ENCODE measurements around the gene WSCD2. TPM values are rescaled to one million over a fixed set of nuclear protein-coding genes. Genes with fewer than 3 reads are reported as not detected.

WSCD2 gene
- total and polyA plus RNA-seq, 2 of the 4 experiments (the other 2 are of a cell fraction) = not detected

GRCh38 chr12:108146035-108146893 is 17.2 kb downstream of the WSCD2 start:
- Histone ChIP-seq H3K9me3 (ENCODE audit: control insufficient read depth, insufficient read depth, low read length) (no peaks in the 10 kb centered on the region), H3K36me3 (ENCODE audit: control insufficient read depth, insufficient read depth, low read length) (no peaks in the 10 kb centered on the region), H3K18ac (ENCODE audit: low read depth, low read length) (no peak overlapping the region), H4K91ac (ENCODE audit: insufficient read depth, low read depth, low read length) (no peak overlapping the region), H3K27me3 (ENCODE audit: control insufficient read depth, insufficient read depth, low read length) (no peaks in the 10 kb centered on the region), H4K5ac (ENCODE audit: low read depth, low read length) (no peak overlapping the region), H3K4ac (ENCODE audit: low read depth, low read length) (no peak overlapping the region), H3K9ac (ENCODE audit: low read depth, low read length) (no peak overlapping the region), H4K20me1 (ENCODE audit: insufficient read depth, low read length) (no peaks in the 10 kb centered on the region), H3K4me2 (ENCODE audit: low read depth, low read length) (no peak overlapping the region), H2BK20ac (ENCODE audit: low read depth, low read length) (no peak overlapping the region), H2AK5ac (ENCODE audit: low read depth, low read length) (no peak overlapping the region), H3K23ac (ENCODE audit: low read depth, low read length) (no peak overlapping the region), H2BK15ac (ENCODE audit: low read depth, low read length) (no peak overlapping the region), H3K4me1 (ENCODE audit: control insufficient read depth, insufficient read depth, low read length) (no peaks in the 10 kb centered on the region), H3K14ac (replicated peaks; ENCODE audit: low read depth, low read length) (no peak overlapping the region), H3K79me1 (ENCODE audit: low read depth in 1 of 2, low read length in 2 of 2) (no peaks in the 10 kb centered on the region), H3K27ac (ENCODE audit: insufficient read depth, low read length) (no peak overlapping the region), H2AK9ac (replicated peaks; ENCODE audit: low read depth, low read length, poor library complexity) (no peak overlapping the region), H2AFZ (replicated peaks; ENCODE audit: low read length, poor library complexity) (no peak overlapping the region), H2BK120ac (ENCODE audit: low read depth, low read length) (no peak overlapping the region), H3K56ac (ENCODE audit: extremely low read depth, insufficient read depth, low read length) (no peak overlapping the region), H2BK5ac (ENCODE audit: low read depth, low read length, poor library complexity, severe bottlenecking) (no peak overlapping the region), H3K4me3 (ENCODE audit: insufficient read depth, low read depth, low read length) (no peak overlapping the region), H3K9me1 (ENCODE audit: insufficient read depth, low read length) (no peaks in the 10 kb centered on the region), H4K8ac (ENCODE audit: low read depth in 2 of 2, low read length in 2 of 2) (no peak overlapping the region)
- in situ Hi-C loops (cut with MboI; ENCODE audit: low sequenced_read_pairs) (no loop called here), intact Hi-C loops (cut with micrococcal nuclease) (no loop called here), dilution Hi-C loops (cut with HindIII; ENCODE audit: low sequenced_read_pairs, unreplicated experiment) (no loop called here)
- 35% methylated on average over 2 of the region's 6 CpGs; no CpG with 5 or more reads in 1 of the 2 experiments for WGBS, 2 experiments (ENCODE audit: extremely low coverage in 2 of 2, insufficient read length in 1 of 2)
- DNase-seq (no peak), ATAC-seq (ENCODE audit: low read depth) (no peak)
- ChIA-PET POLR2A (ENCODE audit: unreplicated experiment) (no interaction called here), CTCF (no interaction called here)
- TF ChIP-seq RAD21 (IDR thresholded peaks at IDR 0.05; ENCODE audit: low read length) (no peak), RCOR1 (IDR thresholded peaks at IDR 0.05; ENCODE audit: insufficient replicate concordance, low read length) (no peak), SMC3 (IDR thresholded peaks at IDR 0.05; ENCODE audit: low read depth, low read length) (no peak), USF2 (IDR thresholded peaks at IDR 0.05; ENCODE audit: low read depth, low read length) (no peak), MXI1 (IDR thresholded peaks at IDR 0.05; ENCODE audit: borderline replicate concordance, low read depth, low read length) (no peak), MAZ (IDR thresholded peaks at IDR 0.05; ENCODE audit: borderline replicate concordance, low read depth, low read length) (no peak), MAFK (IDR thresholded peaks at IDR 0.05; ENCODE audit: low read depth, low read length) (no peak), NFE2L2 (IDR thresholded peaks at IDR 0.05; ENCODE audit: low read depth, low read length) (no peak), FOS (IDR thresholded peaks at IDR 0.05; ENCODE audit: low read depth, low read length) (no peak)
- BruUV-seq (replicated peaks) = no TSS peak

All from IMR-90 (cell line).